GM13977 (cell line): Measurements from ENCODE around the gene CBLIF.

Source experiments
- DNase-seq: peaks from one replicate; pipeline ENCODE4 v3.0.0; 2012; ENCODE audit warnings: low spot score
- in situ Hi-C: fragments of 300-500 bp; cut with MboI; formaldehyde crosslinking; loops from one replicate; pipeline ENCODE4 v1.12.0; 2022; ENCODE audit warnings: low sequenced_read_pairs, low pct_unique_long_range_greater_than_20kb, mixed read lengths, inconsistent platforms; ENCODE audit not compliant: unreplicated experiment
- TF ChIP-seq, protein P1 (sequence below): IDR thresholded peaks from 2 replicates; pipeline ENCODE4 v1.5.1; 2012; ENCODE audit warnings: mild to moderate bottlenecking, control low read depth; ENCODE audit not compliant: insufficient read depth; ENCODE audit errors: extremely low read depth, missing control alignments

Gene CBLIF

DNA sequence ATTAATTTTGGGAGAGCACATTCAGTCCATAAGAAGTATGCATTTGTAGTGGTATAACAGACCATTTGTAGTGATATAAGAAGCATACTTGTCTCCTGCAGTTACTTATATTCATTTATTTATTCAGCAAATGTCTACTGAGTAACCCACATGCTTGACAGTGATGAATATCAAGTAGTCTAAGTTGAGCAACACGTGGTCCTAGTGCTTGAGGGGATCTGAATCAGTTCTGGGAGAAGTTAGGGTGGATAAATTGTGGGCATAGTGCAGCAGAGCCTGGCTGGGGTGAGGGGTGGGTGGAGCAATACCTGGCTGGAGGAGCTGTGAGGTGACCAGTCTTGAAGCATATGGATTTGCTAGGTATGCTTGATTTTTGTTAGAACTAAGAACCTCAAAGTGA lies 65.8 kb downstream of the CBLIF start:
- in situ Hi-C loops, result no loop called here
- no peak for DNase-seq
- TF ChIP-seq, protein P1, sequence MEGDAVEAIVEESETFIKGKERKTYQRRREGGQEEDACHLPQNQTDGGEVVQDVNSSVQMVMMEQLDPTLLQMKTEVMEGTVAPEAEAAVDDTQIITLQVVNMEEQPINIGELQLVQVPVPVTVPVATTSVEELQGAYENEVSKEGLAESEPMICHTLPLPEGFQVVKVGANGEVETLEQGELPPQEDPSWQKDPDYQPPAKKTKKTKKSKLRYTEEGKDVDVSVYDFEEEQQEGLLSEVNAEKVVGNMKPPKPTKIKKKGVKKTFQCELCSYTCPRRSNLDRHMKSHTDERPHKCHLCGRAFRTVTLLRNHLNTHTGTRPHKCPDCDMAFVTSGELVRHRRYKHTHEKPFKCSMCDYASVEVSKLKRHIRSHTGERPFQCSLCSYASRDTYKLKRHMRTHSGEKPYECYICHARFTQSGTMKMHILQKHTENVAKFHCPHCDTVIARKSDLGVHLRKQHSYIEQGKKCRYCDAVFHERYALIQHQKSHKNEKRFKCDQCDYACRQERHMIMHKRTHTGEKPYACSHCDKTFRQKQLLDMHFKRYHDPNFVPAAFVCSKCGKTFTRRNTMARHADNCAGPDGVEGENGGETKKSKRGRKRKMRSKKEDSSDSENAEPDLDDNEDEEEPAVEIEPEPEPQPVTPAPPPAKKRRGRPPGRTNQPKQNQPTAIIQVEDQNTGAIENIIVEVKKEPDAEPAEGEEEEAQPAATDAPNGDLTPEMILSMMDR, result no peak
